IPS-15b (cell line): Measurements from ENCODE around the gene SRSF7.
A peak's percentile ranks its signal among the peaks of the same experiment; 100 is the strongest.

Experiments
- H3K27me3 ChIP-seq: one replicate; pipeline ENCODE4 v1.6.1; 2013; ENCODE audit warnings: low read length; ENCODE audit not compliant: control insufficient read depth, insufficient read depth
- H3K36me3 ChIP-seq: one replicate; pipeline ENCODE4 v1.6.1; 2013; ENCODE audit warnings: low read length; ENCODE audit not compliant: control insufficient read depth, insufficient read depth
- H3K4me1 ChIP-seq: one replicate; pipeline ENCODE4 v1.6.1; 2013; ENCODE audit warnings: mild to moderate bottlenecking, low read length; ENCODE audit not compliant: control insufficient read depth, insufficient read depth
- H3K4me3 ChIP-seq: one replicate; pipeline ENCODE4 v1.5.1; 2013; ENCODE audit warnings: low read depth, low read length
- H3K9ac ChIP-seq: one replicate; pipeline ENCODE4 v1.6.1; 2013; ENCODE audit warnings: low read depth, mild to moderate bottlenecking, low read length
- H3K9me3 ChIP-seq: one replicate; pipeline ENCODE4 v1.6.1; 2013; ENCODE audit warnings: mild to moderate bottlenecking, low read length; ENCODE audit not compliant: control insufficient read depth, insufficient read depth

SRSF7 gene

DNA sequence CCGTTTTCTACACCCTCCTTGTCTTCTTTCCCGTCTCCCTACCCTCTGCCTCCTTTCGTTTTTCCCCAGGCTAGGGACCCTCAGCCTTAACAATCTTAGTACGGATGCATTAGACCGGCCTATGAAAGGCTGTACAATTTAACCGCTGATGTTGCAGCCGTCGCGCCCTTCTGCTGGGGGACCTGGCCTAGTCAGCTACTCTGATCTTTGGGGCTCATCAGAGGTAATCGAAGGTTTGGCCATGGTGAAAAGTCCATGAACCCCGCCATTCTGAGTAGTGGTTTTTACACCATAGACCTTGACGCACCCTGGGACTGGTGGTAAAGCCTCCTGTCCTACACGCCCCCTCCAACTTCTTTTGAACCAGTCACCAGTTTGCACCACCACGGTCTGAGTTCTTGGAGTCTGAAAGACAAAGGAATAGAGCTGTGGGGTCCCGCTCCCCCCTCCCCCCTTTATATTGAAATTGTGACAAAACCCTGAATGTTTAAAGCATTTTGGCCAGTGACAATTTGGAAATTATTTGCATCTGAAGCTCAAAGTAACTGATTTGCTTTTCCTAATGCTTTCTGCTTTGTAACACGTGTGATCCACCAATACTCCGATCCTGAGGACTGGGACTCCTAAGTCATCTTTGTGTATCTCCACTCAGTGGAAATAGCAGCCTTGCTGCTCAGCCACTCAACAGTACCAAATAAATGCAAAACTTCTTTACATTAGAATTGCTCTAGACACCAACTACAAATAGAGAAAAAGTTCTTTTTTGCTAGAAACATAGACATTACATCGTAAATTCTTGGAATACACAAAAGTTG is 642 bp upstream of the SRSF7 start:
- no peaks in the 10 kb centered on the region for H3K27me3 ChIP-seq
- H3K4me3 ChIP-seq: peak overlapping the region; percentile 69
- H3K9ac ChIP-seq: peak overlapping the region; percentile 47
- peaks cover 26% of the 10 kb centered on the region for H3K36me3 ChIP-seq
- H3K9me3 ChIP-seq: no peaks in the 10 kb centered on the region
- peaks cover 13% of the 10 kb centered on the region for H3K4me1 ChIP-seq

DNA sequence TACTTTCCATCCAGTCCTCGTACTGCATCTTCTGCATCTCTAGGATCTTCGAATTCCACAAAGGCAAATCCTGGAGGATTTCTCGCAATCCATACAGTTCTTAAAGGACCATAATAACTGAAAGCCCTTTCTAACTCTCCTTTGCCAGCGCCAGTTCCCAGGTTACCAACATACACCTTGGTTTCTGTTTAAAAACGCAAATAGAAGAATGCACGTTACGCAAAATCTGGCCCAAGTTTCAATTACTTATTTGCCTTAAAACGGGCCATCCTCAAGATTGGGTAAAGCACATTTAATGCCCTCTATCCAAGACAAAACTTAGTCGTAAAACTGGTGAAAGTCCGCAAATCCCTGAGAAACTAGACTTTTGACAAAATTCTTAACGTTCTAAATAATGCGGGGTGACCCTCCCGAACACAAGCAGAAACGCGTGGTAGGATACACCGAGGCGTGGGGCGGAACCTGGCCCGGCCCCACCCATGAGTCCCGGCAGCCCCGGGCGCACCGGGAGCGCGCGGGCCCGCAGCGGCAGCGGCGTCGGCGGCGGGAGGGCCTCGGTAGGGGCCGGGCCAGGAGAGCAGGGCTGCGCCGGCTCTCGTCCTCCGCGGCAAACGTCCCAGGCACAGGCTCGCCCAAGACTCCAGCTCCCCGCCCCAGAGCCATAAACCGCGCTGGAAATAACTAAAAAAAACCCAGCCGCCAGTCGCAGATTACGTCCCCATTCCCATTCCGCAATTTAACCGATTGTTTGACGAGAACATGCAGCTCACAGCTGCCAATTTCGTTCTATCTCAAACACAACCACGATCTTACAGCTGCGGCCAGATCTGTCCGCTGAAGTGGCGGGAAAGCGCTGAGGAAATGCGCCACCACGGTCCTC is 910 bp downstream of the SRSF7 start:
- H3K4me3 ChIP-seq: peak overlapping the region; percentile 95
- peaks cover 42% of the 10 kb centered on the region for H3K36me3 ChIP-seq
- peaks cover 13% of the 10 kb centered on the region for H3K4me1 ChIP-seq
- no peaks in the 10 kb centered on the region for H3K9me3 ChIP-seq
- H3K9ac ChIP-seq: peak overlapping the region; percentile 99
- H3K27me3 ChIP-seq: no peaks in the 10 kb centered on the region

DNA sequence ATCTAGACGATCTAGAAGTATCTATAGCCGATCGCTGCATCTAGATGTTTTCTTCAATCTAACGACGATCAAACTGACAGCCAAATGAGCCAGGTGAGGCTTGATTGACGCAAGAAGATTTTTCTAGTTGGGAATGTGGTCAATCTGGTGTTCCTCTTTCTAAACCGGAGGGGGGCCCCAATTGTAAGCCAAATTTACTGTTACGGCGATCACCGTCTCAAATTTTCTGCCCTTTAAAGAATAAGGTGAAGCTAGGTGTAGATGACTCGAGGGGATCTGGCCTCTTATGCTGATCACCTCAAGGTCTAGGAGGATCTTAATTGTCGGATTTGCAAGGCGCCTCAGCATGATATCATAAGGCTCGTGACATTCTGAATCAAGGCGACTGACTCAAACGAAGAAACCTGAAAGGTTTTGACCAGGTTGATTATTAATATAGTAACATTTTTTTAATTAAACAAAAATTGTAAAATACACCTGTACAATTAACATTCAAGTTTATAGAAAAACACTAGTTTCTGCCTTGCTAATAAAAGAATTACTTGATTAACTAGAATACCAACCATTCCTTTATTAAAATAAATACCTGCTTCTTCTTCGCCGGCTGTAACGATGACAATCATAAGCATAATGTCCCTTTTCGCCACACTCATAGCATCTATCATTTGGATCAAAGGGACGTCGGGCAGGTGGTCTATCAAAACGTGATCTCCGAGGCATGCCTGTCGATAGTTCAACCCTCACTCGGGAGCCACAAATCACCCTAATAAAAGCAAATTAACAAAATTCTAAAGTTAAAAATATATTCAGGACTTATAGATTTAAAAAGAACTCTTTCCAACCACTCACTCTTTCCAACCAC is 2.0 kb downstream of the SRSF7 start:
- Histone ChIP-seq H3K27me3 (no peaks in the 10 kb centered on the region), H3K9ac (peak overlapping the region; percentile 99), H3K9me3 (no peaks in the 10 kb centered on the region), H3K4me3 (peak overlapping the region; percentile 95), H3K36me3 (peaks cover 45% of the 10 kb centered on the region), H3K4me1 (peaks cover 13% of the 10 kb centered on the region)

DNA sequence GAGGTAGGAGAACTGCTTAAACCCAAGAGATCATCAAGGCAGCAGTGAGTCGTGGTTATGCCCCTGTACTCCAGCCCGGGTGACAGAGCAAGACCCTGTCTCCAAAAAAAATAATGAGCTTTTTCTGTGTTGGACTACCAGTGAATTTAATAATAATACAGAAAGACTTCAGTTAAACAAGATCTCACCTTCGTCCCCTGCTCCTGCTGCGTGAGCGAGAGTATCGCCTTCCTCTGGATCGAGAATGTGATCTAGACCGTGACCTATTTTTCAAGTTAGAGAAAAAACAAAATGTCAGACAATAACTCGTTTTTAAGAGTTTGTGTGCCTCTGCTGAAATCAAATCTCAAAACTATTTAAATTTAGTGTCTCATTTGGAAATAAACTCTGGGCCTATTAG is 2.8 kb downstream of the SRSF7 start:
- no peaks in the 10 kb centered on the region for H3K27me3 ChIP-seq
- no peak overlapping the region for H3K4me3 ChIP-seq
- H3K9me3 ChIP-seq: no peaks in the 10 kb centered on the region
- H3K36me3 ChIP-seq: peaks cover 45% of the 10 kb centered on the region
- H3K9ac ChIP-seq: no peak overlapping the region
- H3K4me1 ChIP-seq: peaks cover 13% of the 10 kb centered on the region

DNA sequence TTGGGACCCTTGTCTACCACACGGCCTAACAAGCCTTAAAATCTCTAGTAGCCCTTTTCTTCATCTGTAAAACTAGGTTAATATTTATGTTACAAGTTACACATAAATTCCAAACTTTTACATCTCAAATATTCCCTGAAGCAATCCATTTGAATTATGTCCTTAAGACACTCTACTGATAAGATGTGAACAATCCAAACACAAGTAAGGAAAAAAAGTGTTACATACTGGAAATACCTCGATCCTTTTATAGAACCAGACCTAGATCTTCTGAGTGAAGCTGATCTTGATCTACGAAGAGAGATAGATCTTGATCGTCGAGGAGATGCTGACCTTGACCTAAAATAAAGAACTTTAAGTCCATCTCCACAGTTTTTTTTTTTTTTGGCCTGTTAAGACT is 3.3 kb downstream of the SRSF7 start:
- Histone ChIP-seq H3K9ac (no peak overlapping the region), H3K9me3 (no peaks in the 10 kb centered on the region), H3K27me3 (no peaks in the 10 kb centered on the region), H3K4me1 (peaks cover 13% of the 10 kb centered on the region), H3K36me3 (peaks cover 45% of the 10 kb centered on the region), H3K4me3 (no peak overlapping the region)

DNA sequence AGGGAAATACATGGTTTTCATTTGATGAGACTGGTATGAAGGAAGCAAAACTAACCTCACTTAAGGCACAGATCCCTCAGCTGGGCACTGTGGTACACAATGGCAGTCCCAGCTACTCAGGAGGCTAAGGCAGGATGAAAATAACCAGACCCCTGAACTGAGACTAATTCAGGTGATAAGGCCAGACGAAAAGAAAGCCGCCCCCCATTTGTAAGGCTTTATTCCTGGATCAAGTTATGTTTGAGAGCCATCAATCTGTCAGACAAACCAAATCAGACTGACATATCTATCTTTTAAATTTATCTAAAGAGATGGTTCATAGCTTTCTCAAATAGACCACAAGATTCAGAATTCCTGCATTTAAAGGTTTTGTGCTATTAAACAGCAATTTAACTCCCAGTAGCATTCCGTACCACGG is 4.1 kb downstream of the SRSF7 start:
- H3K27me3 ChIP-seq: no peaks in the 10 kb centered on the region
- H3K36me3 ChIP-seq: peaks cover 45% of the 10 kb centered on the region
- H3K4me3 ChIP-seq: no peak overlapping the region
- H3K9me3 ChIP-seq: no peaks in the 10 kb centered on the region
- no peak overlapping the region for H3K9ac ChIP-seq
- peaks cover 8% of the 10 kb centered on the region for H3K4me1 ChIP-seq

DNA sequence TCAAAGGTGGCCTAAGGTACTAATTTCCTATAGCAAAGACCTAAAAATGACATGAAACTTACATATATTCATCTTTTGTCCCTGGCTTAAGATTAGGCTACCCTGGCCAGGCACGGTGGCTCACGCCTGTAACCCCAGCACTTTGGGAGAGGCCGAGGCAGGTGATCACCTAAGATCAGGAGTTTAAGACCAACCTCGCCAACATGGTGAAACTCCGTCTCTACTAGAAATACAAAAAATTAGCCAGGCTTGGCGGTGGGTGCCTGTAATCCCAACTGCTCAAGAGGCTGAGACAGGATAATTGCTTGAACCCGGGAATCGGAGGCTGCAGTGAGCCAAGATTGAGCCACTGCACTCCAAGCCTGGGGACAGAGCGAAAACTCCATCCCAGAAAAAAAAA is 5.9 kb downstream of the SRSF7 start:
- H3K27me3 ChIP-seq: no peaks in the 10 kb centered on the region
- peaks cover 45% of the 10 kb centered on the region for H3K36me3 ChIP-seq
- H3K4me1 ChIP-seq: peaks cover 7% of the 10 kb centered on the region
- H3K9ac ChIP-seq: no peak overlapping the region
- H3K9me3 ChIP-seq: no peaks in the 10 kb centered on the region
- H3K4me3 ChIP-seq: no peak overlapping the region

DNA sequence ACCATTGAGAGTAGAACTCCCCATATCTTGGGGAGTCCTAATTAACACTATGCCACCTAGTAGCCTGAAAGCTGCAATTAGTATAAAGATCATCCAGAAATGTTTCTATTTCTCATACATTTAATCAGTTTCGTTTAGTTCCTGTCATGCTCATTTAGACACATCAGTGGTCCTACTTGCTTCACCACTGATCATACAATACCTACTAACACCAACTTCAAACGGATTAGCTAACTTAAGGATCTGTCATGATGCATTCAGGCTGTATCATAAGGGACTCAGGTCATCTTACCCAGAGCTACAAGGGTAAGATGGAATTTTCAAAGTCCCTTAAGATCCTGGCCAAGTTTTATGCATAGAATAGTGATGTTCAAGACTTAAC is 6.8 kb downstream of the SRSF7 start:
- H3K4me1 ChIP-seq: peaks cover 7% of the 10 kb centered on the region
- no peaks in the 10 kb centered on the region for H3K27me3 ChIP-seq

DNA sequence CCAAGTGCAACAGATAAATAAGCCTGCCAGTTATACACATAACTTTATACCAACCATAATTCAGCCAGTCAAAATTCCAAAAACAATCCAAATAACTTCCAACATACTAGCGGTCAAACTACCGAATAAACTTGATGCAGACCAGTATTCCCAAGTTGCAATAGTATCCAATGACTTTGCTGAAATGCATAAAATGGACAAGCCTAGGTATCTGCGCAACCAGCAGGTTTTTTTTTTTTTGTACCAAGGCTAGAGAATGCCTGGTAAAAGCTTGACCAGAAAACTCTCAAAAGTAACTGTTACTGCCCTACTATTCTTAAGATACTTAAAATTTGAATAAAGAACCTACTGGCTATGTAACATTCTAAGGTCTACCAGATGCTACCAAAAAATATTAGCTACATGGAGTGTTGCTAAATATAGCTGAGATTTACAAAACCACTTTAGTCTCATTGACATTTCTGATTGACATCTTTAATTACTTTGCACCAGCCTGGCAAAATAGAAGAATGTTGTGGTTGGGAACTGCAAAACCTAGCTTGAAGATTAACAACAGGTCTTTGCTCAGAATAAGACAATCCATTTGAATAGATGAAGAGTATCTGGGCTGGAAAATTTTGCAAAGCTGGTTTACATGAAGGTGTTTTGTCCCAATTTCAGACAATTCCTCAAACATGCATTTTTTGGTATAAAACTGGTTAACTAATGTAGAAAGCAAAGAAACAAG is 7.3 kb downstream of the SRSF7 start:
- Histone ChIP-seq H3K9ac (no peak overlapping the region), H3K4me3 (no peak overlapping the region), H3K36me3 (peaks cover 38% of the 10 kb centered on the region), H3K4me1 (peaks cover 4% of the 10 kb centered on the region), H3K9me3 (no peaks in the 10 kb centered on the region), H3K27me3 (no peaks in the 10 kb centered on the region)

More for the DNA sequence above, 6.8 kb downstream of the SRSF7 start:
- Histone ChIP-seq H3K9ac (no peak overlapping the region), H3K4me3 (no peak overlapping the region), H3K36me3 (peaks cover 44% of the 10 kb centered on the region), H3K9me3 (no peaks in the 10 kb centered on the region)

DNA sequence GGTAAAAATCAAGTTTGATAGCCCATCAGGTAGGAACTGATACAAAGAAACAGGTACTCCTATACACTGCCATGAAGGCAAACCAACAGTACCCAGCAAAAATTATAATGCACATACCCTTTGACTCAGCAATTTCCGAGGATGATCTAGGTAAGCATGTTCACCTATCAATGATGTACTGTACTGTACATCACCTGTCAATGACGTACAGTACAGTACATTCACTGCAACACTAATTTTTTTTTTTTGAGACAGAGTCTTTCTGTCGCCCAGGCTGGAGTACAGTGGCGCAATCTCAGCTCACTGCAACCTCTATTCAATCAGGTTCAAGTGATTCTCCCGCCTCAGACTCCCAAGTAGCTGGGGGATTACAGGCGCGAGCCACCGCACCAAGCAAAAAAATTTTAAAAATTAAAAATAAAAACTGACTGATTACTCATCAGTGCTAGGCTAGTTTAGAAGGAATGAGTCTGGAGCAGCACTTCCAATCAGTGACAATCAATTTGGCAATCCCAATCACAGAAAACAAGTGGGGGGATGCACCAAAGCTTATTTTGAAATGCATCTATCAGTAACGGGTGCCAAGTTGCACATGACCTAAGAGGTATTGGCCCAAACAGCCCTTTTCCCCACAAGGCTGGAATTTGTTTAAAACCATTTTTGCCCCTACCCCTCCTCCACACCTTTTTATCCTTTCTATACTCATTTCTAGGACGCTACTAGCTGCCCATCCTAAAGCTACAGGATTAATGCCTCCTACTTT is 8.2 kb downstream of the SRSF7 start:
- Histone ChIP-seq H3K27me3 (no peaks in the 10 kb centered on the region), H3K36me3 (peaks cover 30% of the 10 kb centered on the region), H3K4me3 (no peak overlapping the region), H3K4me1 (no peaks in the 10 kb centered on the region), H3K9ac (no peak overlapping the region), H3K9me3 (no peaks in the 10 kb centered on the region)
